HG03521 (cell line): ENCODE measurements around the gene ERI2.
A peak's percentile ranks its signal among the peaks of the same experiment; 100 is the strongest.
"Not testable (repeated sequence)": the region's sequence is repeated elsewhere in the genome, so short reads cannot be mapped to it uniquely, and the experiment has no call there.

Experiments used
- ATAC-seq: cut with Tn5 transposase; IDR thresholded peaks from one replicate; pipeline ENCODE4 v1.9.1; 2021; ENCODE audit warnings: mild to moderate bottlenecking, moderate library complexity; ENCODE audit not compliant: unreplicated experiment

The ERI2 gene

GRCh38 chr16:20767577-20767976 is 38.7 kb downstream of the ERI2 start:
- no peak for ATAC-seq

- no peak for ATAC-seq
Measured at GRCh38 chr16:20766294-20766693, 40.0 kb downstream of the ERI2 start.

DNA sequence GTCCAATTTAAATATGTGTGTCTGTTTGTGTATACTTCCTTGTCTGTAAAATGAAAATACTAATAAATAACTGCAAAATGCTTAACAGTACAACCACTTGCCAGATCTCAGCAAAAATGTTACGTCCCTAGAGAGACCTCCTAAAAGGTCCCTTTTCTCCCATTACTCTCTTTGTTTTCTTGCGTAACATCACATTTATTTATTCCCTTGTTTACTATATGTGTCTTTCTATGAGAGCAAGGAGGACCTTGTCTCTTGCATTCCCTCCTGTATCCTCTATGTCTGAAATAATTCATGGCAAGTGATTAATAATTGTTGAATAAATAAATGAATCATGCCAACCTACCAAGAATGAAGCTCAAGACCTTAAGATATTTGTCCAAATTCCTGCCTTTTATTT is 40.5 kb downstream of the ERI2 start:
- no peak for ATAC-seq

DNA sequence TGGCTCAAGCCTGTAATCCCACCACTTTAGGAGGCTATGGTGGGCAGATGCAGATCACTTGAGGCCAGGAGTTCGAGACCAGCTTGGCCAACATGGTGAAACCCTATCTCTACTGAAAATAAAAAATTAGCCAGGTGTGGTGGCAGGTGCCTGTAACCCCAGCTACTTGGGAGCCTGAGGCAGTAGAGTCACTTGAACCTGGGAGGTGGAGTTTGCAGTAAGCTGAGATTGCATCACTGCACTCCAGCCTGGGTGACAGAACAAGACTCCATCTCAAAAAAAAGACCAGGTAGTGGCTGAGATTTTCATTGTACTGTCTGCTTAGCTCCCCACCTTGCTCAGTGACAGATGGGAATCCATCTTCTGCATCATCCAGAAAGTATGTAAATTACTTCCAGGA is 41.8 kb downstream of the ERI2 start:
- ATAC-seq, result not testable (repeated sequence)

DNA sequence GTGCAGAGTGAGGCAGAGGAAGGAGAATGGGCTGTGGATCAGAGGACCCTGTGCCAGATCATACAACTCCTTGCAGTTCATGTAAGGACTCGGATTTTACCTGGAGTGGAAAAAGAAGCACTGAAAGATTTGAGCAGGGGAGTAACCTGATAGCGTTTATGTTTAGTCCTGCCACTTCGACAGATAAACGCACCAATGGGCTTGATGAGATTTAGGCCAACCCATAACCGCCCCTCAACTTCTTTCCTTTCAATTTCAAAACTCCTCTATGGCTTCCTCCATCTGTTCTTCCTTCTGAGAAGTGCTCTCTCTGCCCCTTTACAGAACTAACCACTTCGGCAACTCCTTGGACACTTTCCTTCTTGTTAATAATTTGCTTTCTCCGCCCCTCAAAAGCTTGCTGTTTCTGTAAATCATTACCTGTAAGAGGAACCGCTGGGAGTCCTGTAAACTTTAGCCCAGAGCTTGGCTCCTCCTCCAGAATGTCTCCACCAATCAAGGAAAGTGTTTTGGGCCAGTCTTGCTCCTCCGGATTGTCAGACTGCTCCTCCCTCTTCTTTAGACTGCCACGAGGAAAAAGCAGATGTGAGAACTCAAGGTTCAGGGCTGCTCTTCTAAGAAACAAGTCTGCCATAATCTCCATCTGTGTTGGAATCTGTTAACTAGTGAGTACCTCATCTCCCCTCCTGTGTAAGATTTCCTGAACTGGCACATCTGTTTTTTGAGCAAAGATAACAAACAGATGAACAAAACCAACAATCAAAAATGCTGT is 42.6 kb downstream of the ERI2 start, which contains the start of gene ACSM3:
TSS of gene ACSM3 (plus strand) at position 554 of the 772 bp plus-strand sequence. CDS start 6,021 bp downstream, outside the sequence.
- peak; percentile 99 for ATAC-seq

- ATAC-seq, result no peak
Measured at GRCh38 chr16:20762404-20763123, 43.7 kb downstream of the ERI2 start.

DNA sequence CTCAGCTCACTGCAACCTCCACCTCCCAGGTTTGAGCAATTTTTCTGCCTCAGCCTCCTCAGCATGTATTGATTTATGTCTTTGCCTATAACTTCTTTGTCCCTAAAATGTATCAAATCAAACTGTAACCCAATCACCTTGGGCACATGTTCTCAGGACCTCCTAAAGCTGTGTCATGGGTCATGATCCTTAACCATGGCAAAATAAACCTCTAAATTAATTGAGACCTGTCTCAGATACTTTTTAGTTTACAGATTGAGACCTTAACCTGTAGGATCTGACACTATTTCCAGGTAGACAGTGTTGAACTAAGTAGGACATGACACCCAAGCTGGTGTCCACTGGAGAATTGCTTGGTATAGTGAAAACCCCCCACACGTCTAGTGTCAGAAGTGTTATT is 45.1 kb downstream of the ERI2 start:
- ATAC-seq, result no peak

- ATAC-seq, result no peak
Measured at GRCh38 chr16:20760346-20760745, 45.9 kb downstream of the ERI2 start.

DNA sequence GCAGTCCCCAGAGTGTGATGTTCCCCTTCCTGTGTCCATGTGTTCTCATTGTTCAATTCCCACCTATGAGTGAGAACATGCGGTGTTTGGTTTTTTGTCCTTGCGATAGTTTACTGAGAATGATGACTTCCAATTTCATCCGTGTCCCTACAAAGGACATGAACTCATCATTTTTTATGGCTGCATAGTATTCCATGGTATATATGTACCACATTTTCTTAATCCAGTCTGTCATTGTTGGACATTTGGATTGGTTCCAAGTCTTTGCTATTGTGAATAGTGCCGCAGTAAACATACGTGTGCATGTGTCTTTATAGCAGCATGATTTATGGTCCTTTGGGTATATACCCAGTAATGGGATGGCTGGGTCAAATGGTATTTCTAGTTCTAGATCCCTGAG is 50.5 kb downstream of the ERI2 start:
- not testable (repeated sequence) for ATAC-seq

DNA sequence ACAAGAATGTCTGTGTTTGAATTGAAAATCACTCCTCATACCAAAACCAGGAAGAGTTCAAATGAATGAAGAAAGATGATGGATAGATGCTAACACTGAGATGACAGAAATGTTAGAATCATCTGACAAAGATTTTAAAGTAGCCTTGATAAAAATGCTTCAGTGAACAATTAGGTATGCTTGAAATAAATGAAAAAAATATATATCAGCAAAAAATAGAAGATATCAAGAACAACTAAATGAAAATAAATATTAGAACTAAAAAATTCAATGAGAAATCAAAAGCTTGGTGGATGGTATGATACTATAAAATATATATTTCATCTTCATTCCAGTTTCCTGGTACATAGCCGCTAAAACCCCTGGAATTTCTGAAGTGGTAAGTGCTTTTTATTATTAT is 51.0 kb downstream of the ERI2 start:
- no peak for ATAC-seq

DNA sequence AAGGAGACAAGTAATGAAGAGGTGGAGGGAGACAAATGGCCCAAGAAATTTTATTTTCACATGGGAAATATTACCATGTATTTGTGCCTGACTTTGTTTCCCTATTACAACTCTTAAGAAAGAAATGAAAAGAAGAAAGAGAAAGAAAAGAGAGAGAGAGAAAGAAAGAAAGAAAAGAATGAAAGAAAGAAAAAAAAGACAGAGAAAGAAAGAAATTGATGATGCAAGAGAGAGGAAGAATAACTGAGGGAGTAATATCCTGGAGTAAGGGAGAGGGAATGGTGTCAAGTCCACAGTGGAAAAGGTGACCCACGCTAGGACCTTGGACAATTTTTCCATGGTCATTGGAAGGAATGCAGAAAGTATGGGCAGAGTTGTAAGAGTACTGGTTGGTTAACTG is 52.5 kb downstream of the ERI2 start:
- no peak for ATAC-seq

- no peak for ATAC-seq
Measured at GRCh38 chr16:20750558-20750957, 55.7 kb downstream of the ERI2 start.

DNA sequence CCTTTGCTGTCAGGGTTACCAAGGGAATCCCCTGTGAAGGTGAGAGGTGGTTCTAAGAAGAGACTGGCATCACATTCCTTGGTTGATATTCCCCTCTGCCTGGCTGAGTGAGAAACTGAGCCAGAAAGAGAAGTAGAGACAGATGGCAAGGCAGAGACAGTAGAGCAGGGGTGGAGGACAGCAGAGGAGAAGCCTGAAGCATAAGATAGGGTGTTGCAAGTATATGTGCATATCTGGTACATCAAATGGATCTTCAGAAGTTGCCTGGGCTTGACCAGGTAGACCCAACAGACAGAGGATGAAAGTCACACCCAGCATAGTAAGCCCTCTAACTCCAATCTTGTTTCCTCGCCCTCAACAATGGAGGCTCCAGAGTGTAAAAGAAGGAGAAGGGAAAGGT is 56.8 kb downstream of the ERI2 start:
- ATAC-seq, result no peak

DNA sequence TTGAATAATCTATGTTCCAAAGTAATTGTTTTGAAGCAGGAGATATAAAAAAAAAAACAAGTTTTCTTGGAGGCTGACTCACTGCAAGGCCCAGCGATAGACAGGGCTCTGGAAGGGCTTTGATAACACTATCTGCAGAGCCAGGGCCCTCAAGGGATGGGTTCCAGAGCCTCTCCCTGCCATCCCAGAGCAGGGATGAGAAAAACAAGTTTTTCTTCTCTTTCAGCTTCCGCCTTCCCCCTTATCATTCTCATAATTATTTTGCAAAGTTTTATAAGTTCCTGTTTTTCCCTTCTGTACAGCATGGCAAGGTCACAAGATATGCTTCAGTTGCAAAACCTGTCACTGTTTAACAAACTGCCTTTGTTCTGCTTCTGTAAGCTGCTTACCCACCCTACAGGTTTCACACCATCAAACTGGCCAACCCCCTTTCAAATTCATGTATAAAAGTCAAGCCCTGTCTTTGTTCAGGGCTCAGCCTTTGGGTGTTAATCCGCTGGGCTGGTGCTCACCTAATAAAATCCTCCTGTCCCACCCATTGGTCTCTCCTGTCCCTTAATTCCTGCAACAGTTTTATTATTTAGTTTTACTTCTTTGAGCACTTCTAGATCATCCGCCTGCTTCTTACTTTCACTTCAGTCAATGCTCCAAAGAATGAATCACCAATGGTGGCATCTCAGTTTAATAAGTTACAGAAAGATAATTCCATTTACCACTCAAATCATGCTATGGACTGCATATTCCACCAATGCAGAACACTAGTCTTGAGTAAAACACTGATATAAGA is 59.0 kb downstream of the ERI2 start:
- no peak for ATAC-seq

DNA sequence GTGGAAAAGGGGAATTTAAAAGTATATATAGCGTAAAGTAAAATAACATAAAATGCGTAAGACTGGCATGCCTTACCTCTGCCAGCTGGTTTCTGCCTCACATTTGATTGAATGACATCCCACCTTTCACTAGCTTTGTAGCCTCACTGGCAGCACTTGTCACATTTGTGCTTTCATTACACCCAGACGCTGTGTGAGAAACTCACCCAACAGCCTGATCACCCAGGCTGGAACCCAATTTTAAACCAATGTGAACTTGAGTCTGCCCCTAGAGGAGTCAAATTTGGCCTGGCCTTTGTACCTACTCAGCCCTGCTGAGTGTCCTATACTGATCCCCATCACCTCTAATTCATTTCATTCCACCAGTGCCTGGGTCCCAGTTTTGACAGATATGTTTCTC is 59.8 kb downstream of the ERI2 start:
- ATAC-seq, result no peak
